Activated T-helper 1 cell treated with anti-CD3 and anti-CD28 coated beads, Interleukin-2, amount 50 U/mL, for 16 hours (primary cell): ENCODE results near the gene VWF.
"Not testable (repeated sequence)": the region's sequence is repeated elsewhere in the genome, so short reads cannot be mapped to it uniquely, and the experiment has no call there.

ENCODE experiments used
- DNase-seq, 2 donors: peaks; one replicate each; pipeline ENCODE4 v3.0.0-alpha.2; 2020; ENCODE audit warnings: low read depth in 1 of 2, low spot score in 1 of 2

Gene VWF

DNA sequence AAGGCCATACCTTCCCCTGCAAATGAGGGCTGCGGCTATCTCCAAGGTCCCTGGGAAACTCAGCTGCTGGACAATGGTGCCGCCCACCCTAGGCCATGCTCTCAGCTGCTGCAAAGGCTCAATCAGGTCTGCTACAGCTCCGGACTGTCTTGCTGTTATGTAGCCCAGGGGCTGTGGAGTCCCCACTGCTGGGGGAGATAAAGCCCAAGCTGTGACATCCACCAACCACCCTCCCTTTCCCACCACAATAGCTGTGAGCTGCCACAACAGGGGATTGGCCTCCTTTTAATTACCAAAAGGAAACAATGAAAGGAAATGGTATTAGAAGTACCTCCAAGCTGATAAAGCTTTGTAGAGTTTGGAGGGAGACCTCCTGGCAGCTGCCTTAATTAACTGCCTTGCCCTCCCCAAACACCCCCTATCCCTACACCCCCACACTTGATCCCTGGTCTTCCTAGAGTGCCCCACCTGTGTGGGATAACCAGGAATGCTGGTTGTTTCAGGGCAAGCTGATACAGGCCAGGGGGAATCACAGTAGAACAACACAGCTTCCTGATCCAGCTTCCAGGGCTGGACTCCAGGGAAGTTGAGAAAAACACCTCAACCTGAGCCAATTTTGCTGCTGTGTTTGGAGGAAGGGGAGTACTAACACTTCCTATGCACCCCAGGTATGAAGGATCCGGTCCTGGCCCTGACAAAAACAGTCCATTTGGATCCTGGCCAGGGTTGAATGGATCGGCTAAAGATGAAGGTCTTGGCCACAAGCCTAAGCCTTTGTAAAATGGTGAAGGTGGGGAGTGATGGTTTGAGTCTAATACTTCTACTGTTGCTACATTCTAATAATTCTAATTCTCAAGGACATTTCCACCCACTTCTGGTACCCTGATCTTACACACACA, at the start of gene VWF:
Gene VWF, minus strand, starts transcription at position 260 of the 899 bp plus-strand sequence. CDS start 1,474 bp downstream, outside the sequence.
- no peak for DNase-seq

DNA sequence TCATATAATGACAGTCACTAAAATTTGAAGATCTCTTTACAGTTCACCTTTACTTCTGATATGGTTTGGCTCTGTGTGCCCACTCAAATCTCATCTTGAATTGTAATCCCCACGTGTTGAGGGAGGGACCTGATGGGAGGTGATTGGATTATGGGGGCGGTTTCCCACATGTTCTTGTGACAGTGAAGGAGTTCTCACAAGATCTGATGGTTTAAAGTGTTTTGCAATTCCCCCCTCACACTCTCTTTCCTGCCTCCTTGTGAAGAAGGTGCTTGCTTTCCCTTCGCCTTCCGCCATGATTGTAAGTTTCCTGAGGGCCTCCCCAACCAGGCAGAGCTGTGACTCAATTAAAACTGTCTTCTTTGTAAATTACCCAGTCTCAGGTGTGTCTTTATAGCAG, 48.4 kb upstream of the VWF start:
- DNase-seq = no peak

DNA sequence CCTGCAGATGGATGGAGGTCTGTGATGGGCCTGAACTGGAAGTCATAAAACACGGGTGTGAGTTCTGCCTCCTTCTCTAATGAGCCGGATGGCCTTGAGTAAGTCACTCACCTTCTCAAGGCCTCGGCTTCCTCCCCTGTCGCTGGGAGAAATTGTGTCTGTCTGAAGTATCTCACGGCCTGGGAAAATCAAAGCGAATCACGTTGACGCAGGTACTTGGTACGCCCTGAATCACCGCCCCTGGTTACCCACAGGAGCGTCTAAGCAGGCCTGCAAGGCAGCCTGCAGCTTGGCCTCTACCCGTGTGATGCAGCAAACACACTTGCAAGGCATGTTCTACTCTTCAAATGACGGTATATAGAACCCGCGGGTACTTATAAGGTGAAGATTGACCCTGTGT, 47.6 kb upstream of the VWF start:
- no peak for DNase-seq

- DNase-seq = no peak
Measured at GRCh38 chr12:6171409-6172015, 47.0 kb upstream of the VWF start.

GRCh38 chr12:6167327-6168280, 43.1 kb upstream of the VWF start:
- DNase-seq = peak in 1 of 2 donors; percentile 18

GRCh38 chr12:6166808-6167207, 42.3 kb upstream of the VWF start:
- no peak for DNase-seq

GRCh38 chr12:6165395-6165794, 40.9 kb upstream of the VWF start:
- DNase-seq = no peak

DNA sequence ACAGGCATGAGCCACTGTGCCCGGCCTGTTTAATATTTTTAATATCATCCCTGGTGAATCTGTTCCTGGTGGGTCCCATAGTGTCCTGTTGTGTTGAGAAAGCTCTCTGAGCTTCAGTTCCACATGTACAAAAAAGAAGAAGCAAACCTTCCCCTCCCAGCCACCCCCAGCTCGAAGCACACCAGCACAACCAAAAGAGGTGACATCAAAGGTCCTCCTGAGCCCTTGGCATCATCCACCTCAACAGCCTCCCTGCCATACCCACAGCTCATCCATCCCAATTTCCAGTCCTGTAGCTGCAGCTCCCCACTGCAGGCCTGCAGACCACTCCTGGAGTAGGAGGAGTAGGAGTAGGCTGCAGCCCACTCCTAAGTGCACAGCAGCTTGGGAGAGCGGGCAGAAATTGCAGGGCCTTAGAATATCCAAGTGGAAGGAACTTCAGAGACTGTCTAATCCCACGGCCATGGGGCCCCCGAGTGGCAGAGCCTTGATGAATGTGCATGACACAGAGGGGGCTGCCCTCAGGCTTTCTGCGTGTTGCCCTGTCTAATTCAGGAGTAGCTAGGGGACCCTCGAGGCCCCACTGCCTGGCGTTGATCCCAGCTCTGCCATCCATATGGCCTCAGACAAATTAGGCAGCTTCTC, 39.1 kb upstream of the VWF start:
- DNase-seq = no peak

DNA sequence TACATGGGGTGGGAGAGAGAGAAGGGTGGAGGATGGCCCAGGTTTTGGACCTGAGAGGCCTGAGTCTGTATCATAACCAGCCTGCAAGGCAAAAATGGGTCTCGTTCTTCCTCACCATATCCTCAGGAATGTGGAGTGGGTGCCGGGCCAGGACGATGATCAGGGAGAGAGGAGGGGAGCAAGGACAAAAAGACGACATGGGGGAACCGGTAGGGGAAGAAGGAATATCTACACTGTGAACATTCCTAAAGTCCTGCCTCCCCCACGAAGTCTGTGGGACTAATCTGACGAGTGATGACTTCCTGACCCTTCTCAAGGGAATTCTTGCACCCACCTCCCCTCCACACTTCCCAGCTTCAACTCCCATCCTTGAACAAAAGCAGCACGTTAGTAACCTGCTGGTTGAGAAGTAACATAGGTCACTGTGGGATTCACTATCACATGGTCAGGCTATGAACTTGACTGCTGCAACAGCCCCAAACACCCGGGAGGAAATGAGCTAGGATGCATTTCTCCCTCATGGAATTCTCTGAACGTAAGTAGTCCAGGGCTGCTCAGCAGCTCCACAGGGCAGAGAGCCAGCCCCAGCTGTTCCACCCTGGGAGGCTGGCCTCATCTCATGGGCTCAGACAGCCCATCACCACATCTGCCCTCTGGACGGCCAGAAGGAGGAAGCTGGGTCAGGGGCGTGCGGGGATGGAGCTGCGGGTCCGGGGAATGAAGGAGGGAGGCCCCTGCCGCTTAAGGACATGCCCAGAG, 36.8 kb upstream of the VWF start:
- DNase-seq = no peak

GRCh38 chr12:6160049-6160649, 35.7 kb upstream of the VWF start:
- DNase-seq = not testable (repeated sequence)

- not testable (repeated sequence) for DNase-seq
Measured at GRCh38 chr12:6159166-6160011, 34.9 kb upstream of the VWF start.

- no peak for DNase-seq
Measured at GRCh38 chr12:6158749-6159148, 34.3 kb upstream of the VWF start.

DNA sequence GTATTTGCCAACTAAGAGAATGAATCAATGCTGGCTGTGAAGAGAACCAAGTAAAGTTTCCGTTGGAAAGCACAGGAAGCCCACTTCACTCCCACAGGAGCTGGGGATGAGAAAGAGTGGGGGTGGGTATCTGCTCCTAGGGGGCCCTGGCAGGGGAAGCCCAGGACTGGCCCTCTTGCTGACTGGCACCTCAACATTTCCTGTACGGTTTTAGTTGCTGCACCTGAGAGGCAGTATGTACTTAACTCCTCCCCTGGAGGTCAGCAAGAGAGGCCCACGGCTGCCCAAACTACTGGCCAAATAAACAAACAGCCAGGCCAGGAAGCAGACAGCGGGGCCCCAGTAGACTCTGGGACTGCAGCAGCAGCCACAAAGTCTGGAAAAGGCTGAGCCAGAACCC, 33.8 kb upstream of the VWF start:
- DNase-seq = no peak

- no peak for DNase-seq
Measured at GRCh38 chr12:6157482-6157881, 33.0 kb upstream of the VWF start.

DNA sequence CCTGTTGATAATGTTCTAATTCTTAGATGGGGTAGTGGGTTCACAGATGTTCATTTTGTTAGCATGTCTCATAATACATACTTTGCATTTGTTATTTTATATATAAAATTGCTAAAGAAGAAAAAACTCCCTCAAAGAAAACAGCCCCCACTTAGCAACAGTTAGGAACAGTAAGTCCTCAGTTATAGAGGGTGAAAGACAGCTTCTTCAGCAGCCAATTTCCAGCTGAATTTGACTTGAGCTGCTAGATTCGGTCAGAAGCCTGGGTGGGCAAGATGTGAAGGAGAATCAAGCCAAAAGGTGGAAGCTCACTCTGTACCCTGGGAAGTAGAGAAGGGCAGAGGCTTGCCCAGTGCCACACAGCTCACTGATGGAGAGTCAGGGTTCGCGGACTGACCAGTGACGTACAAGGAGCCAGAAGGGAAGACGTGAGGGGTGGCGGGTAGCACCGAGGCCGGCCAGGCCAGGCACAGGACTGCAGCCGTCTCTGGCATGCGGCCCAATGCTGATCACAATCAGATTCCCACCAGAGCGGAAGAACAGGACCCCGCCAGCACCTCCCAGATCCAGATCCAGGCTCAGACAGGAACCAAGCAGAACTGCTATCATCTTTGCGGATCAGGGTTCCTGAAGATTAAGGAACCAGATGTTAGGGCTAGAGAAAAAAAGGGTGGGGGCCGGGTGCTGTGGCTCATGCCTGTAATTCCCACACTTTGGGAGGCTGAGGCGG, 30.4 kb upstream of the VWF start:
- DNase-seq = no peak

- not testable (repeated sequence) for DNase-seq
Measured at GRCh38 chr12:6148722-6149121, 24.3 kb upstream of the VWF start.

DNA sequence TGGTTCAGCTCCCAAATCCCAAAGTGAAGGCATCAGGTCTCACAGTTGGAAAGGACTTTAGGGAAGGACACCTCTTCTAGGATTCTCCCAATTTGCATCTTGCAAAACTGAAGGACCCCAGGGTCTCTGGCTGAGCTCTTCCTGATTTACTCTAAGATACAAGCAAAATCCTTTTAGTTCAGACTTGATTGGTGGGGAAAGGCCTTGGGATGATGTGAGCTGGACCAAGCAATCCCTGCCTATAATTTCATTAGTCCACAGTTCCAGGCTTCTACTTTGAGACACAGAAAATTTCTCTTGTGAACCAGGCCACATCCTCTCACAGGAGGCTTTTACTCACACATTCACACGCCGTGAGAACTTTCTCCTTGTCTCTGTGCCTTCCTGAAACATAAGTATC, 23.6 kb upstream of the VWF start:
- no peak for DNase-seq

DNA sequence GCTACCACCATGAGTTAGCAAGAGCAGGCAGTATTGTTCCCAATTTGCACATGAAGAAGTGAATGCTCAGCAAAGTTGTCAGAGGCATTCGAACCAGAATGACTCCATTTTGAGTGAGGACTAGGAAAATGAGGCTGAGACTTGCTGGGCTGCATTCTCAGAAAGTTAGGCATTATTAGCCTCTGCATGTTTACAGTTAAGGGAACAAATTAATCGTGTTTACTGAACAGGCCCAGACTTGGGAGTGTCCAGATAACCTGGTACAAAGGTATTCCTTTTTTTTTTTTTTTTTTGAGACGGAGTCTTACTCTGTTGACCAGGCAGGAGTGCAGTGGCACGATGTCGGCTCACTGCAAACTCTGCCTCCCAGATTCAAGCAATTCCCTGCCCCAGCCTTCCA, 22.5 kb upstream of the VWF start:
- DNase-seq = no peak
